GM19438 (cell line): Measurements from ENCODE around the gene TTLL7.

ENCODE experiments used
- ATAC-seq: cut with Tn5 transposase; IDR thresholded peaks from one replicate; pipeline ENCODE4 v1.9.1; 2021; ENCODE audit warnings: low read depth; ENCODE audit not compliant: unreplicated experiment

Gene TTLL7

GRCh38 chr1:83832194-83832593, 166.7 kb downstream of the TTLL7 start:
- no peak for ATAC-seq

GRCh38 chr1:83829106-83829505, 169.8 kb downstream of the TTLL7 start:
- ATAC-seq = no peak

- no peak for ATAC-seq
Observed at GRCh38 chr1:83828456-83828855, 170.5 kb downstream of the TTLL7 start.

- ATAC-seq = no peak
Observed at GRCh38 chr1:83827741-83828140, 171.2 kb downstream of the TTLL7 start.

- ATAC-seq = no peak
Observed at GRCh38 chr1:83822208-83822607, 176.7 kb downstream of the TTLL7 start.

GRCh38 chr1:83819436-83819835, 179.5 kb downstream of the TTLL7 start:
- no peak for ATAC-seq

GRCh38 chr1:83818916-83819315, 180.0 kb downstream of the TTLL7 start:
- no peak for ATAC-seq

- ATAC-seq = no peak
Observed at GRCh38 chr1:83816836-83817235, 182.1 kb downstream of the TTLL7 start.

- ATAC-seq = no peak
Observed at GRCh38 chr1:83815330-83815729, 183.6 kb downstream of the TTLL7 start.
